Posterior cingulate gyrus (tissue), 11 donors: Measurements from ENCODE around the gene PCDH9.

Source experiments
- DNase-seq, 10 donors: peaks; one replicate each; pipeline versions ENCODE4 v3.0.0 to v3.0.0-alpha.2; 2020 to 2021; ENCODE audit warnings: mixed read lengths in 3 of 10
- intact Hi-C: fragments of 100-400 bp; cut with DNase I; formaldehyde crosslinking; loops from one replicate; pipeline ENCODE4 v1.15.1; 2023

The PCDH9 gene

GRCh38 chr13:67184247-67184646, 45.9 kb downstream of the PCDH9 start:
- intact Hi-C loops, result no loop called here

GRCh38 chr13:67183151-67183550, 47.0 kb downstream of the PCDH9 start:
- intact Hi-C loops, result no loop called here

More at GRCh38 chr13:67184247-67184646, 45.9 kb downstream of the PCDH9 start:
- no peak for DNase-seq

GRCh38 chr13:67175836-67176459, 54.2 kb downstream of the PCDH9 start:
- DNase-seq, result no peak
- intact Hi-C loops, result no loop called here

More at GRCh38 chr13:67183151-67183550, 47.0 kb downstream of the PCDH9 start:
- no peak for DNase-seq

GRCh38 chr13:67168384-67168783, 61.8 kb downstream of the PCDH9 start:
- intact Hi-C loops, result no loop called here
- DNase-seq, result no peak

GRCh38 chr13:67167420-67167819, 62.7 kb downstream of the PCDH9 start:
- intact Hi-C loops, result no loop called here
- no peak for DNase-seq

GRCh38 chr13:67161176-67161575, 69.0 kb downstream of the PCDH9 start:
- DNase-seq, result no peak
- intact Hi-C loops, result no loop called here

- no peak for DNase-seq
- intact Hi-C loops, result no loop called here
Observed at GRCh38 chr13:67158903-67159302, 71.2 kb downstream of the PCDH9 start.

- intact Hi-C loops, result no loop called here
- DNase-seq, result peak in 1 of 10 donors; percentile 80
Observed at GRCh38 chr13:67156723-67157060, 73.4 kb downstream of the PCDH9 start.

- DNase-seq, result peak in 2 of 10 donors; percentile 48 to 79
- intact Hi-C loops, result no loop called here
Observed at GRCh38 chr13:67155898-67156722, 74.0 kb downstream of the PCDH9 start.

GRCh38 chr13:67152085-67152484, 78.1 kb downstream of the PCDH9 start:
- DNase-seq, result no peak
- intact Hi-C loops, result no loop called here

GRCh38 chr13:67151652-67152051, 78.5 kb downstream of the PCDH9 start:
- intact Hi-C loops, result no loop called here
- no peak for DNase-seq

GRCh38 chr13:67150608-67151007, 79.5 kb downstream of the PCDH9 start:
- intact Hi-C loops, result no loop called here

GRCh38 chr13:67148161-67148571, 82.0 kb downstream of the PCDH9 start:
- intact Hi-C loops, result no loop called here

More at GRCh38 chr13:67150608-67151007, 79.5 kb downstream of the PCDH9 start:
- DNase-seq, result no peak

GRCh38 chr13:67147342-67148133, 82.6 kb downstream of the PCDH9 start:
- intact Hi-C loops, result no loop called here
- no peak for DNase-seq

More at GRCh38 chr13:67148161-67148571, 82.0 kb downstream of the PCDH9 start:
- no peak for DNase-seq

- DNase-seq, result no peak
- intact Hi-C loops, result no loop called here
Observed at GRCh38 chr13:67146523-67147130, 83.5 kb downstream of the PCDH9 start.

- DNase-seq, result no peak
- intact Hi-C loops, result no loop called here
Observed at GRCh38 chr13:67145950-67146349, 84.2 kb downstream of the PCDH9 start.

GRCh38 chr13:67143544-67144115, 86.5 kb downstream of the PCDH9 start:
- DNase-seq, result no peak
- intact Hi-C loops, result no loop called here

GRCh38 chr13:67140006-67140405, 90.1 kb downstream of the PCDH9 start:
- intact Hi-C loops, result no loop called here

GRCh38 chr13:67139551-67139950, 90.6 kb downstream of the PCDH9 start:
- intact Hi-C loops, result no loop called here
- DNase-seq, result no peak

More at GRCh38 chr13:67140006-67140405, 90.1 kb downstream of the PCDH9 start:
- DNase-seq, result no peak

GRCh38 chr13:67138970-67139369, 91.2 kb downstream of the PCDH9 start:
- intact Hi-C loops, result no loop called here
- no peak for DNase-seq
